Measurements from ENCODE around the gene GTF2H4. TPM values are rescaled to one million over a fixed set of nuclear protein-coding genes. Genes with fewer than 3 reads are reported as not detected.

GTF2H4 gene
- total RNA-seq, 1 experiment from 2014 or later, result 43.9 TPM

GRCh38 chr6:30882204-30882758 is 25.7 kb upstream of the GTF2H4 start:
- CTCF ChIA-PET, result interaction anchor here (0.5 to 2.2 kb wide), 12 partner anchors 25 to 646 kb away, joined by 3 to 12 read pairs (median 4); partner anchors contain the start of genes GTF2H4, PSORS1C1 and VARS2
- Histone ChIP-seq H3K4me3 (peak overlapping the region; percentile 98), H2AFZ (no peak overlapping the region), H3K27me3 (ENCODE audit: insufficient read depth, low read depth) (no peaks in the 10 kb centered on the region), H3K4me1 (replicated peaks; ENCODE audit: insufficient read depth) (peaks cover 37% of the 10 kb centered on the region), H3F3A (ENCODE audit: insufficient read depth, low read depth) (peaks cover 47% of the 10 kb centered on the region), H3K36me3 (ENCODE audit: low read depth) (no peaks in the 10 kb centered on the region), H3K9me3 (ENCODE audit: insufficient read depth, low read depth) (no peaks in the 10 kb centered on the region), H3K9me2 (ENCODE audit: insufficient read depth) (no peaks in the 10 kb centered on the region), H4K20me1 (ENCODE audit: insufficient read depth) (peaks cover 11% of the 10 kb centered on the region), H3K27ac (peak overlapping the region; percentile 94), H3K4me2 (peak overlapping the region; percentile 99), H3K79me2 (ENCODE audit: low read depth) (peaks cover 39% of the 10 kb centered on the region)
- TF ChIP-seq, protein P1, sequence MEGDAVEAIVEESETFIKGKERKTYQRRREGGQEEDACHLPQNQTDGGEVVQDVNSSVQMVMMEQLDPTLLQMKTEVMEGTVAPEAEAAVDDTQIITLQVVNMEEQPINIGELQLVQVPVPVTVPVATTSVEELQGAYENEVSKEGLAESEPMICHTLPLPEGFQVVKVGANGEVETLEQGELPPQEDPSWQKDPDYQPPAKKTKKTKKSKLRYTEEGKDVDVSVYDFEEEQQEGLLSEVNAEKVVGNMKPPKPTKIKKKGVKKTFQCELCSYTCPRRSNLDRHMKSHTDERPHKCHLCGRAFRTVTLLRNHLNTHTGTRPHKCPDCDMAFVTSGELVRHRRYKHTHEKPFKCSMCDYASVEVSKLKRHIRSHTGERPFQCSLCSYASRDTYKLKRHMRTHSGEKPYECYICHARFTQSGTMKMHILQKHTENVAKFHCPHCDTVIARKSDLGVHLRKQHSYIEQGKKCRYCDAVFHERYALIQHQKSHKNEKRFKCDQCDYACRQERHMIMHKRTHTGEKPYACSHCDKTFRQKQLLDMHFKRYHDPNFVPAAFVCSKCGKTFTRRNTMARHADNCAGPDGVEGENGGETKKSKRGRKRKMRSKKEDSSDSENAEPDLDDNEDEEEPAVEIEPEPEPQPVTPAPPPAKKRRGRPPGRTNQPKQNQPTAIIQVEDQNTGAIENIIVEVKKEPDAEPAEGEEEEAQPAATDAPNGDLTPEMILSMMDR (conservative IDR thresholded peaks at IDR 0.05), result no peak
- TF ChIP-seq EZH2 (IDR thresholded peaks at IDR 0.05; ENCODE audit: low read depth), result no peak
- peak in 1 of 2 experiments; percentile 7 for DNase-seq
- BruUV-seq (replicated peaks), result no TSS peak
- POLR2A ChIA-PET (ENCODE audit: unreplicated experiment), result interaction anchor here (0.5 to 1.6 kb wide), 10 partner anchors 17 to 678 kb away, joined by 3 to 24 read pairs (median 7); partner anchors contain the start of genes GTF2H4 and IER3
- intact Hi-C loops (cut with micrococcal nuclease; ENCODE audit: unreplicated experiment), result loop anchor here (1.0 to 2.0 kb wide), 2 partner anchors 54 to 199 kb away; no protein-coding TSS in a partner anchor

DNA sequence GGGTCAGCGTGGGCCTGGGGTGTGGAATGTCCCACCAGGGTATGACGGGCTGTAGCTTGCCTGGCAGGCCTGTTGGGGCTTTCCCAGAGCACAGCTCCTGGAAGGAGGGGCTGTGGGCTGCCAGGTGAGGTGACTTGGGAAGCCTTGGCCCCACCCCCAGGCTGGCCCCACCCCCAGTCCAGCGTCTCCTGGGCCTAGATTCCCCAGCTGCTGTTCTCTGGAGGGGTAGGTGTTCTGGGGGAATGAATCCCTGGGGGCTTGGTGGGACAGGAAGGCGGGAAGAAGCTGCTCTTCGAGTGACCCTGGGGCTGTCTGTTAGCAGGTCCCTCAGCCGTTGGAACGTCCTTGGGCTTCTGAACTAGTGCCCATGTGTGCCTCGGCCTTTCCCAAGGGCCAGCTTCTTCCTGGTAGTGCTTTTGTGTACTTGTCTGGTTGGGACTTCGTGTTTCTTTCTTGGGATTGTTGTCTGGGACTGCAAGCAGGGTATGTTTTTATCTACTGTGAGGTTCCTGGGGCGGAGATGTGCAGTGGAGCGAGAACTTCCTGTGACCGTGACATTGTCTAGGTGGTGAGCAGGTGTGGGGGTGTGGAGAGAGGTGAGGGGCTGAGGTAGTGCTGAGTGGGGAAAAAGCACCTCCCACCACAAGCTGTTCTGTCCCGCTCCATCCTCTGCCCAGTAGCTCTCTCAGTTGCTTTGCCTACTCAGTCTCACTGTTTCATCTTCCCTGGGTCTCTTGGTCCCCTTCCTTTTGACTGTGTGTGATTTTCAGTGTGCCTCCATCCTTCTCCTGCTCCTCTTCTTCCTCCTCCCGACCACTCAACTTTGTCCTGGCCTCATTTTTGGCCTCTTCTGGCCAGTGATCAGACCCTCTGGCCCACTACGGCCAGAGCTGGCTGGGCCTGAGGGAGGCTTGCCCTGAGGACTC is 25.0 kb upstream of the GTF2H4 start:
- TF ChIP-seq EZH2 (IDR thresholded peaks at IDR 0.05; ENCODE audit: low read depth), result no peak
- TF ChIP-seq, protein P1 (conservative IDR thresholded peaks at IDR 0.05), result no peak
- intact Hi-C loops (cut with micrococcal nuclease; ENCODE audit: unreplicated experiment), result loop anchor here (1.0 to 2.0 kb wide), 3 partner anchors 55 to 266 kb away; partner anchors contain the start of genes MRPS18B and PPP1R10
- Histone ChIP-seq H3K4me1 (replicated peaks; ENCODE audit: insufficient read depth) (peaks cover 42% of the 10 kb centered on the region), H3F3A (ENCODE audit: insufficient read depth, low read depth) (peaks cover 49% of the 10 kb centered on the region), H3K79me2 (ENCODE audit: low read depth) (peaks cover 46% of the 10 kb centered on the region), H3K4me3 (peak overlapping the region; percentile 98), H3K4me2 (peak overlapping the region; percentile 99), H4K20me1 (ENCODE audit: insufficient read depth) (peaks cover 18% of the 10 kb centered on the region), H3K27ac (peak overlapping the region; percentile 94), H3K36me3 (ENCODE audit: low read depth) (peaks cover 5% of the 10 kb centered on the region; the same call in 1 of the 2 replicates), H3K27me3 (ENCODE audit: insufficient read depth, low read depth) (no peaks in the 10 kb centered on the region), H2AFZ (peak overlapping the region; percentile 48; the same call in 1 of the 2 replicates), H3K9me2 (ENCODE audit: insufficient read depth) (no peaks in the 10 kb centered on the region), H3K9me3 (ENCODE audit: insufficient read depth, low read depth) (no peaks in the 10 kb centered on the region)
- BruUV-seq (replicated peaks), result TSS peak; percentile 81
- ChIA-PET POLR2A (ENCODE audit: unreplicated experiment) (interaction anchor here (0.5 to 1.6 kb wide), 14 partner anchors 16 to 265 kb away, joined by 3 to 24 read pairs (median 7); partner anchors contain the start of genes GTF2H4, IER3 and MRPS18B), CTCF (interaction anchor here (0.5 to 2.2 kb wide), 11 partner anchors 24 to 645 kb away, joined by 3 to 12 read pairs (median 4); partner anchors contain the start of genes GTF2H4, PSORS1C1 and VARS2)
- peak; percentile 61 to 82 for DNase-seq

All from PC-9 (cell line).